ENCODE measurements around the gene PPARA.

DNA sequence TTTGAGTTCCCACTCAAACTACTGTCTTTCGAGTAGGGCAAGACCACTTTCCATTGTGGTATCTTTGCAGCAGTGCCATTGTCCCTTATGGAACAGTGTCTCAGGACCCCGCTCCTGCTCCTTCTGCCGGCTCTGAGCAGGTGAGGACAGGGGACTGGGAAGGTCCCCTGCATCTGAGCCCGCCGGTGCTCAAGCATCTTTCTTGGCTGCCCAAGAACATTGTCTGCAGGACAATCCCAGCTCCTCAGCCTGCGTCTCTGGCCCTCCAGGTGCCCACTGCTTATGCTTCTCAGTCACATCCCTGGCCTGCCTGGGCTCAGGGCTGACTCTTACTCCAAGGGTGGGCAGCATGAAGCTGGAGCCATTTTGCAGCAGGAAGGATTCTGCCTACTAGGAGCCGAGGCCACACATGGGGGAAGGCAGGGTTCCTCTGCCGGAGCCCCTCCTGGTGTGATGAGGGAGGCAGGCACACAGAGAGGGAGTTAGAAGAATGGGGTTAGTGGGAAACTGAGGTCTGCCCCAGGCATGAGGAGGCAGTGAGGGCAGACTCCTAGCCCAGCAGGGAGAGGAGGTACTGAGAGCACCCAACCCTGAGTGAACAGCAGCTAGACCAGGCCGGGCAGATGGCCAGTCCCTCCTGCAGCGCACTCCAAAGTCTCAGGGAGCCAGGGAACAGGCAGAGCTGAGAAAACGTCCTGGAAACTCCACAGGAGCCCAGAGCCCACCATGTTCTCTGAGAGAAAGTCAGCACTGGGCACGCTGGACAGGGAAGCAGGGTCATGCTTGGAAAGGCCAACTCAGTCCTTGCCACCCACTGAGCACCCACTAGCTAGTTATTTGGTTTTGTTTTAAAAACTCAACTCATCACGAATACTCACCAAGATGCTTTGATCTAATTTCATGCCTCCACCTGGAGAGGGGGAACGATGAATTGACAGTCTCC, 7.5 kb upstream of the PPARA start:
- TF ChIP-seq CTCF (conservative IDR thresholded peaks at IDR 0.05; ENCODE audit: low read depth, low read length) (no peak), EZH2 (IDR thresholded peaks at IDR 0.05; ENCODE audit: low read length, unreplicated experiment) (no peak), EZH2phosphoT487 (IDR thresholded peaks at IDR 0.05; ENCODE audit: borderline replicate concordance, low read length) (no peak)
